H9 (cell line): ENCODE measurements around the gene SCAF8. TPM values are rescaled to one million over a fixed set of nuclear protein-coding genes. Genes with fewer than 3 reads are reported as not detected.

Experiments
- DNase-seq: peaks from one replicate; pipeline ENCODE4 v3.0.0-alpha.2; 2017
- H2AFZ ChIP-seq: one replicate; pipeline ENCODE4 v1.6.1; 2013; ENCODE audit warnings: mild to moderate bottlenecking, low read length, control low read depth, moderate library complexity
- H2AK5ac ChIP-seq: 2 replicates; pipeline ENCODE4 v1.6.1; 2013; ENCODE audit warnings: low read length, control low read depth, mixed read lengths; ENCODE audit not compliant: insufficient read length
- H2BK120ac ChIP-seq: one replicate; pipeline ENCODE4 v1.6.1; 2013; ENCODE audit warnings: low read depth, mild to moderate bottlenecking, low read length, control low read depth, inconsistent platforms; ENCODE audit not compliant: poor library complexity, severe bottlenecking
- H2BK12ac ChIP-seq: 2 replicates; pipeline ENCODE4 v1.6.1; 2013; ENCODE audit warnings: low read length, control low read depth, mixed read lengths, low read depth; ENCODE audit not compliant: insufficient read length
- H2BK15ac ChIP-seq: 2 replicates; pipeline ENCODE4 v1.6.1; 2013; ENCODE audit warnings: low read depth, low read length, control low read depth
- H2BK20ac ChIP-seq: one replicate; pipeline ENCODE4 v1.6.1; 2013; ENCODE audit warnings: low read depth, mild to moderate bottlenecking, low read length, control low read depth, inconsistent platforms; ENCODE audit not compliant: poor library complexity, severe bottlenecking
- H2BK5ac ChIP-seq: 2 replicates; pipeline ENCODE4 v1.6.1; 2013; ENCODE audit warnings: low read length, control low read depth, mixed read lengths; ENCODE audit not compliant: insufficient read length
- H3K14ac ChIP-seq: 2 replicates; pipeline ENCODE4 v1.6.1; 2013; ENCODE audit warnings: low read length, control low read depth; ENCODE audit not compliant: insufficient read depth
- H3K18ac ChIP-seq: 2 replicates; pipeline ENCODE4 v1.6.1; 2013; ENCODE audit warnings: low read depth, mild to moderate bottlenecking, mixed read lengths, low read length, control low read depth; ENCODE audit not compliant: insufficient read length
- H3K23ac ChIP-seq: 2 replicates; pipeline ENCODE4 v1.6.1; 2013; ENCODE audit warnings: low read length, control low read depth, mixed read lengths, low read depth; ENCODE audit not compliant: insufficient read length
- H3K23me2 ChIP-seq: 2 replicates; pipeline ENCODE4 v1.6.1; 2013; ENCODE audit warnings: low read depth, mild to moderate bottlenecking, mixed read lengths, low read length, control low read depth; ENCODE audit not compliant: insufficient read length, poor library complexity, severe bottlenecking
- H3K27ac ChIP-seq: 2 replicates; pipeline ENCODE4 v1.5.1; 2013; ENCODE audit warnings: low read length, control low read depth, mixed read lengths, low read depth; ENCODE audit not compliant: insufficient read length
- H3K27me3 ChIP-seq: 2 replicates; pipeline ENCODE4 v1.6.1; 2013; ENCODE audit warnings: low read length, control low read depth, inconsistent platforms; ENCODE audit not compliant: insufficient read depth
- H3K4ac ChIP-seq: 2 replicates; pipeline ENCODE4 v1.6.1; 2013; ENCODE audit warnings: low read depth, mild to moderate bottlenecking, control low read depth, inconsistent platforms, low read length, moderate library complexity
- H3K4me1 ChIP-seq: 2 replicates; pipeline ENCODE4 v1.6.1; 2013; ENCODE audit warnings: low read length, control low read depth, inconsistent platforms; ENCODE audit not compliant: insufficient read depth
- H3K4me2 ChIP-seq: 2 replicates; pipeline ENCODE4 v1.6.1; 2013; ENCODE audit warnings: low read length, control low read depth, mixed read lengths; ENCODE audit not compliant: insufficient read length, insufficient read depth
- H3K56ac ChIP-seq: 2 replicates; pipeline ENCODE4 v1.6.1; 2013; ENCODE audit warnings: low read depth, mild to moderate bottlenecking, mixed read lengths, low read length, control low read depth; ENCODE audit not compliant: insufficient read length
- H3K79me1 ChIP-seq: 2 replicates; pipeline ENCODE4 v1.6.1; 2013; ENCODE audit warnings: low read depth, mild to moderate bottlenecking, moderate library complexity, low read length, control low read depth, inconsistent platforms; ENCODE audit not compliant: insufficient read depth, poor library complexity, severe bottlenecking
- H3K79me2 ChIP-seq: 2 replicates; pipeline ENCODE4 v1.6.1; 2013; ENCODE audit warnings: low read length, control low read depth, inconsistent platforms; ENCODE audit not compliant: insufficient read depth
- H3K9ac ChIP-seq: 2 replicates; pipeline ENCODE4 v1.6.1; 2013; ENCODE audit warnings: low read length, control low read depth, mixed read lengths; ENCODE audit not compliant: insufficient read length; ENCODE audit errors: extremely low read depth
- H3K9me3 ChIP-seq: one replicate; pipeline ENCODE4 v1.6.1; 2013; ENCODE audit warnings: low read depth, low read length, inconsistent platforms; ENCODE audit not compliant: control insufficient read depth
- H3T11ph ChIP-seq: one replicate; pipeline ENCODE4 v1.6.1; 2013; ENCODE audit warnings: mild to moderate bottlenecking, low read length, control low read depth, inconsistent platforms
- H4K20me1 ChIP-seq: one replicate; pipeline ENCODE4 v1.6.1; 2013; ENCODE audit not compliant: control insufficient read depth, insufficient read length, insufficient read depth
- H4K5ac ChIP-seq: 2 replicates; pipeline ENCODE4 v1.6.1; 2013; ENCODE audit warnings: low read depth, mild to moderate bottlenecking, mixed read lengths, low read length, control low read depth; ENCODE audit not compliant: insufficient read length
- H4K8ac ChIP-seq: replicated peaks from 2 replicates; pipeline ENCODE4 v1.6.1; 2013; ENCODE audit warnings: low read length, control low read depth, mixed read lengths, low read depth; ENCODE audit not compliant: insufficient read length
- H4K91ac ChIP-seq: 2 replicates; pipeline ENCODE4 v1.6.1; 2013; ENCODE audit warnings: low read depth, mild to moderate bottlenecking, moderate library complexity, mixed read lengths, low read length, control low read depth; ENCODE audit not compliant: insufficient read length
- H3K27ac Mint-ChIP-seq, 3 experiments: 2 replicates in 2 of 3; 3 replicates in 1 of 3; pipeline ENCODE4 v1.8.0; 2020 to 2021; ENCODE audit warnings: mixed read lengths in 3 of 3, mild to moderate bottlenecking in 1 of 3, moderate library complexity in 1 of 3
- H3K27me3 Mint-ChIP-seq: 2 replicates; pipeline ENCODE4 v1.8.0; 2021; ENCODE audit warnings: low read depth, mild to moderate bottlenecking, moderate library complexity, mixed read lengths
- H3K36me3 Mint-ChIP-seq, 3 experiments: 2 replicates in 2 of 3; 3 replicates in 1 of 3; pipeline ENCODE4 v1.8.0; 2020 to 2021; ENCODE audit warnings: low read depth in 3 of 3, mixed read lengths in 3 of 3; ENCODE audit not compliant: insufficient read depth in 1 of 3
- H3K4me1 Mint-ChIP-seq, 2 experiments: 2 replicates each; pipeline ENCODE4 v1.8.0; 2020; ENCODE audit warnings: mixed read lengths in 2 of 2
- H3K4me3 Mint-ChIP-seq, 2 experiments: 2 replicates in 1 of 2; 3 replicates in 1 of 2; pipeline ENCODE4 v1.8.0; 2020 to 2021; ENCODE audit warnings: mild to moderate bottlenecking in 2 of 2, mixed read lengths in 2 of 2, moderate library complexity in 1 of 2
- H3K9me3 Mint-ChIP-seq, 2 experiments: 2 replicates in 1 of 2; 3 replicates in 1 of 2; pipeline ENCODE4 v1.8.0; 2020; ENCODE audit warnings: mild to moderate bottlenecking in 2 of 2, mixed read lengths in 2 of 2, moderate library complexity in 1 of 2
- WGBS: extraction: QIAGEN DNeasy Blood & Tissue Kit; methylation state at CpG from one replicate; pipeline ENCODE4 v1.1.7; 2013; ENCODE audit warnings: missing lambda C conversion rate, low lambda C conversion rate, mixed read lengths; ENCODE audit not compliant: insufficient read length; ENCODE audit errors: extremely low coverage; 5-methylcytosine and 5-hydroxymethylcytosine counted together
- total RNA-seq: library from RNA; stranded (reverse); gene quantifications from 2 replicates; pipeline ENCODE4 v1.2.1, GENCODE V29; 2021
- TF ChIP-seq, protein P1 (sequence below): fragments of 200-600 bp; sonication (generic); conservative IDR thresholded peaks from 3 replicates; pipeline ENCODE4 v1.8.0; 2021; ENCODE audit warnings: antibody characterized with exemption, mild to moderate bottlenecking

The SCAF8 gene
- total RNA-seq, 1 experiment from 2014 or later, result 78.5 TPM

DNA sequence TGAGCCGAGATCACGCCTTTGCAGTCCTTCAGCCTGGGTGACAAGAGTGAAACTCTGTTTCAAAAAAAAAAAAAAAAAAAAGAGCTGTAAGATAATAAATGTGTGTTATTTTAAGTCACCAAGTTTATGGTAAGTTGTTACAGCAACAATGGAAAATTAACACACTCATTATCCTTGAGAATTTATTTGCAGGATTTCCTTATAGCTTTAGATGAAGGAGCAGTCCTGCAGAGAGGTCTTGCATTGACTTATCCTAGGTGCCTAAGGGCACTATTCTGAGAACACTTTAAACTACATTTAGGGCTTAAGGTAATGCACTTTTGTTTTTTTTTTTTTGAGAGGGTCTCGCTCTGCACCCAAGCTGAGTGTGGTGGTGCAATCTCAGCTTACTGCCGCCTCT is 13.8 kb upstream of the SCAF8 start:
- Histone ChIP-seq H3K4me1 (no peaks in the 10 kb centered on the region), H4K20me1 (no peaks in the 10 kb centered on the region), H4K91ac (no peak overlapping the region), H3T11ph (no peak overlapping the region), H2BK20ac (no peak overlapping the region), H2BK12ac (no peak overlapping the region), H3K27ac (no peak overlapping the region), H2AFZ (no peak overlapping the region), H2BK15ac (no peak overlapping the region), H4K5ac (no peak overlapping the region), H3K18ac (no peak overlapping the region), H4K8ac (no peak overlapping the region), H3K79me1 (no peaks in the 10 kb centered on the region), H2BK120ac (no peak overlapping the region), H2AK5ac (no peak overlapping the region), H3K9me3 (no peaks in the 10 kb centered on the region), H3K27me3 (no peaks in the 10 kb centered on the region), H3K4ac (no peak overlapping the region), H3K56ac (no peak overlapping the region), H3K23ac (no peak overlapping the region), H2BK5ac (no peak overlapping the region), H3K4me2 (no peak overlapping the region), H3K23me2 (no peaks in the 10 kb centered on the region), H3K9ac (no peak overlapping the region), H3K79me2 (no peaks in the 10 kb centered on the region), H3K14ac (no peak overlapping the region)
- Mint-ChIP-seq H3K27me3 (no peaks in the 10 kb centered on the region), H3K9me3 (peaks cover 30 to 32% of the 10 kb centered on the region in 2 experiments), H3K4me1 (no peaks in the 10 kb centered on the region; a peak in 1 of 4 replicates), H3K27ac (no peak overlapping the region; a peak in 1 of 7 replicates), H3K36me3 (peaks cover 1 to 11% (median 6%) of the 10 kb centered on the region in 3 experiments; a peak in 5 of 7 replicates), H3K4me3 (no peak overlapping the region)
- TF ChIP-seq, protein P1, sequence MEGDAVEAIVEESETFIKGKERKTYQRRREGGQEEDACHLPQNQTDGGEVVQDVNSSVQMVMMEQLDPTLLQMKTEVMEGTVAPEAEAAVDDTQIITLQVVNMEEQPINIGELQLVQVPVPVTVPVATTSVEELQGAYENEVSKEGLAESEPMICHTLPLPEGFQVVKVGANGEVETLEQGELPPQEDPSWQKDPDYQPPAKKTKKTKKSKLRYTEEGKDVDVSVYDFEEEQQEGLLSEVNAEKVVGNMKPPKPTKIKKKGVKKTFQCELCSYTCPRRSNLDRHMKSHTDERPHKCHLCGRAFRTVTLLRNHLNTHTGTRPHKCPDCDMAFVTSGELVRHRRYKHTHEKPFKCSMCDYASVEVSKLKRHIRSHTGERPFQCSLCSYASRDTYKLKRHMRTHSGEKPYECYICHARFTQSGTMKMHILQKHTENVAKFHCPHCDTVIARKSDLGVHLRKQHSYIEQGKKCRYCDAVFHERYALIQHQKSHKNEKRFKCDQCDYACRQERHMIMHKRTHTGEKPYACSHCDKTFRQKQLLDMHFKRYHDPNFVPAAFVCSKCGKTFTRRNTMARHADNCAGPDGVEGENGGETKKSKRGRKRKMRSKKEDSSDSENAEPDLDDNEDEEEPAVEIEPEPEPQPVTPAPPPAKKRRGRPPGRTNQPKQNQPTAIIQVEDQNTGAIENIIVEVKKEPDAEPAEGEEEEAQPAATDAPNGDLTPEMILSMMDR, result no peak
- WGBS, result no CpG with 5 or more reads among the region's 4 CpGs
- DNase-seq, result no peak
